Gastroesophageal sphincter (tissue), 3 donors: ENCODE measurements around the gene SNAP29.

Source experiments
- CTCF ChIP-seq, 4 experiments: fragments of 200-600 bp in 2 of 4; fragments of 450-650 bp in 2 of 4; sonication (generic) in 1 of 4; IDR thresholded peaks; one replicate each; pipeline ENCODE4 v1.5.1; 2017 to 2019; ENCODE audit warnings: antibody characterized with exemption in 4 of 4, mild to moderate bottlenecking in 2 of 4, moderate library complexity in 2 of 4
- EP300 ChIP-seq: sonication (generic); formaldehyde crosslinking; IDR thresholded peaks from one replicate; pipeline ENCODE4 v1.6.1; 2017; ENCODE audit warnings: antibody characterized with exemption, mild to moderate bottlenecking
- POLR2A ChIP-seq, 2 donors: fragments of 450-650 bp; IDR thresholded peaks; one replicate each; pipeline ENCODE4 v1.6.1; 2017; ENCODE audit warnings: antibody characterized with exemption in 2 of 2, mild to moderate bottlenecking in 2 of 2, moderate library complexity in 1 of 2

GRCh38 chr22:20859615-20860014, 808 bp downstream of the SNAP29 start:
- TF ChIP-seq CTCF (IDR thresholded peaks at IDR 0.05): no peak
- no peak for TF ChIP-seq EP300
- TF ChIP-seq POLR2A (IDR thresholded peaks at IDR 0.05): no peak
